Prostate gland (tissue), 2 donors: ENCODE results near the gene BNIP3. TPM values are rescaled to one million over a fixed set of nuclear protein-coding genes. Genes with fewer than 3 reads are reported as not detected.

ENCODE experiments used
- DNase-seq: peaks from one replicate; pipeline ENCODE4 v3.0.0-alpha.2; 2019; ENCODE audit warnings: low spot score
- H3K27ac ChIP-seq, 2 donors: fragments of 200-600 bp; sonication (generic); 2 replicates each; pipeline ENCODE4 v1.5.1; 2017 to 2019
- H3K27me3 ChIP-seq: fragments of 200-600 bp; sonication (generic); replicated peaks from 2 replicates; pipeline ENCODE4 v1.5.1; 2019; ENCODE audit not compliant: insufficient read depth
- H3K36me3 ChIP-seq, 2 donors: fragments of 200-600 bp; sonication (generic); 1 replicate in 1 of 2; 2 replicates in 1 of 2; pipeline versions ENCODE4 v1.5.1 to v1.8.1; 2017 to 2019
- H3K4me1 ChIP-seq: fragments of 200-600 bp; sonication (generic); replicated peaks from 2 replicates; pipeline ENCODE4 v1.5.1; 2019
- H3K4me3 ChIP-seq, 2 donors: fragments of 200-600 bp; sonication (generic); 2 replicates each; pipeline ENCODE4 v1.5.1; 2017 to 2019
- H3K9me3 ChIP-seq: fragments of 200-600 bp; sonication (generic); 2 replicates; pipeline ENCODE4 v1.5.1; 2017
- CTCF ChIP-seq, 4 experiments: fragments of 200-600 bp in 2 of 4; fragments of 450-650 bp in 2 of 4; sonication (generic) in 2 of 4; IDR thresholded peaks; 1 replicate in 3 of 4; 2 replicates in 1 of 4; pipeline ENCODE4 v1.5.1; 2016 to 2019; ENCODE audit warnings: antibody characterized with exemption in 4 of 4, mild to moderate bottlenecking in 2 of 4, moderate library complexity in 2 of 4
- POLR2A ChIP-seq: fragments of 450-650 bp; IDR thresholded peaks from one replicate; pipeline ENCODE4 v1.6.1; 2016; ENCODE audit warnings: antibody characterized with exemption, mild to moderate bottlenecking
- POLR2AphosphoS5 ChIP-seq: sonication (generic); formaldehyde crosslinking; IDR thresholded peaks from one replicate; pipeline ENCODE4 v1.6.1; 2017; ENCODE audit warnings: antibody characterized with exemption
- WGBS: methylation state at CpG from one replicate; pipeline ENCODE4 v1.1.5; 2018; 5-methylcytosine and 5-hydroxymethylcytosine counted together
- intact Hi-C: fragments of 100-400 bp; cut with DNase I; formaldehyde crosslinking; loops from one replicate; pipeline ENCODE4 v1.14.2; 2022
- total RNA-seq, 2 donors: library from RNA; depleted of rRNA; stranded (reverse); fragments of >200 nt; gene quantifications; one replicate each; pipeline ENCODE4 v1.1.0, GENCODE V29; 2016

BNIP3 gene
- total RNA-seq, 2 donors from 2014 or later: 148 to 325 TPM

DNA sequence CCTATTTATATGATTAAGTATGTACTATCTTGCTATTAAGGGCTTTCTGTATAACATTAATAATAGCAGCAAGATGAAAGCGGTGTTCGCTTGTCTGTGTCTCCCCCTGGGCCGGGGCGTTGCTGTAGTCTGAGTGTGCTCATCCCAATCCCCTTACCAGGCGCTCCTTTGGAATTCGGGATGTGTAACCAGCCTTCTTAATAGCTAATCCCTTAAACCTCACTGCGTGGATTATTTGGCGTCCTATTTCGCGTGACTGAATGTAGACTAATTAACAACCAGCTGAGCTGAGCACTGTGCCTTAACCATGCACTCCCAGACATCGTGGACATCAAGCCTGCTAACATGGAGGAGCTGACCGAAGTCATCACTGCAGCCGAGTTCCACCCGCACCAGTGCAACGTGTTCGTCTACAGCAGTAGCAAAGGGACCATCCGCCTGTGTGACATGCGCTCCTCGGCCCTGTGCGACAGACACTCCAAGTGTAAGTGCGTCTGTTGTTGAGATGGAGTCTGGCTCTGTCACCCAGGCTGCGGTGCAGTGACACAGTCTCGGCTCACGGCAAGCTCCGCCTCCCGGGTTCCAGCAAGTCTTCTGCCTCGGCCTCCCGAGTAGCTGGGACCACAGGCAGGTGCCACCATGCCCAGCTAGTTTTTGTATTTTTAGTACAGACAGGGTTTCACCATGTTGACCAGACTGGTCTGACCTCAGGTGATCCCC is 36.6 kb downstream of the BNIP3 start:
- H3K27me3 ChIP-seq: no peaks in the 10 kb centered on the region
- H3K9me3 ChIP-seq: no peaks in the 10 kb centered on the region
- WGBS: 95% methylated on average over 28 of the region's 28 CpGs
- H3K36me3 ChIP-seq: peaks cover 0 to 12% of the 10 kb centered on the region in 2 donors
- H3K27ac ChIP-seq: no peak overlapping the region
- no peak for DNase-seq
- no peak for TF ChIP-seq POLR2AphosphoS5
- TF ChIP-seq POLR2A: no peak
- TF ChIP-seq CTCF (IDR thresholded peaks at IDR 0.05): no peak
- H3K4me1 ChIP-seq: no peaks in the 10 kb centered on the region
- intact Hi-C loops: no loop called here
- no peak overlapping the region for H3K4me3 ChIP-seq

DNA sequence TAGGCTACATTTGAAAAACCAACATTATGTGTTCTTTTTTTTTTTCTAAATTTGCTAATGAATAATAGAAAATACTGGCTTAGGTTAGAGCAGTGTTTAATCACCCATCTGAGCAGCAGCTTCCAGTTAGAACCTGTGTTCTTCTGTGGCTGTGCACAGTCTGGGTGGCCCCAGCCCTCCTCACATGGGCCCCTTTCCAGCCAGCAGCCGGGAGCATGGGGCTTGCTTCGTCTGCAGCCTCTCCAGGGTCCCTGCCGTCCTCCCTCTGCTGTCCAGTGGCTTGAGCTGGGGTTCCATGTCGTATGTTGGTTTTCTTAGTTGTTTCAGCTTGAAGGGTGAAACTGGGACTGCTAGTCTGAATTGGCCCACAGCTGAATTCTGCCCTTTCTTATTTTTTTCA is 37.3 kb downstream of the BNIP3 start:
- Histone ChIP-seq H3K4me1 (no peaks in the 10 kb centered on the region), H3K27ac (no peak overlapping the region), H3K27me3 (no peaks in the 10 kb centered on the region), H3K4me3 (no peak overlapping the region), H3K9me3 (no peaks in the 10 kb centered on the region), H3K36me3 (peaks cover 0 to 11% of the 10 kb centered on the region in 2 donors)
- no peak for TF ChIP-seq POLR2A
- no peak for TF ChIP-seq POLR2AphosphoS5
- no peak for TF ChIP-seq CTCF (IDR thresholded peaks at IDR 0.05)
- DNase-seq: no peak
- WGBS: 76% methylated on average over 4 of the region's 4 CpGs
- intact Hi-C loops: no loop called here

DNA sequence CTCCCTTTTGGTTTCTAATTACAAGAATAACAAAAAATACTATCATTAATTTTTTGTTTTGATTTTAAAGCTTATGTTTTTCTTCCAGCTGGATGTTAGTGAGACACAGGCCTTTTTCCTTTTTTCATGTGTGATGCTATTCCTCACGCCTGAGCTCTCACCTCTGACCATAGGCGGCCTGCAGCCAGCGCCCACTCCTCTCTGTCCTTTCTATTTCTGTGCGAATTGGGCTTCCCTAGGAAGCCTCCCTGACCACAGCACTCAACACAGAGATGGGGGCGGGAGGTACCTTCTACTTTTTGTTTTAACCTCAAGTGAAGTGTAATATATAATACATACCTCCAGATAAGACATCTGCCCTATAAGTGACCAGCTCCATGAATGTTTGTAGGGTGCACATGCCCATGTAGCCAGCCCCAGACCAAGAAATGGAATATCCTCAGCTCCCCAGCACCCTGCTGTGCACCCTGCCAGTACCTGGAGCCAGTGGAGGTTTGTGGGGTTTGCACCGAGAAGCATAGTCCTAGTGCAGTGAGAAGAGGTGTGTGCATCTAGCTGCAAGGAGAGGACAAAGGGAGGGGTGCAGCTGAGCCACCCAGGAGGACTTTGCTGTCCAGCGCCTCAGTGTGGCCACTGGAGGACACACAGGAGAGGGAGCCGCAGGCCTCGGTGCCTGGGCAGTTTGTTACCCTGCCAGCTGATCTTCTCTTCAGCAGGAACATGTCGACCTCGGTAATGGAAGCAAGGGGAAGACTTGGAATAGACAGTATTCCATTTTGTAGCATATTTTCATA is 38.5 kb downstream of the BNIP3 start:
- TF ChIP-seq CTCF (IDR thresholded peaks at IDR 0.05) (peak in 3 of 4 experiments; percentile 43 to 50 (median 48)), POLR2A (no peak), POLR2AphosphoS5 (peak; percentile 25)
- Histone ChIP-seq H3K27ac (no peak overlapping the region), H3K9me3 (no peaks in the 10 kb centered on the region), H3K4me1 (no peaks in the 10 kb centered on the region), H3K4me3 (no peak overlapping the region), H3K36me3 (no peaks in the 10 kb centered on the region), H3K27me3 (no peaks in the 10 kb centered on the region)
- intact Hi-C loops: no loop called here
- DNase-seq: no peak
- 67% methylated on average over 11 of the region's 11 CpGs for WGBS

DNA sequence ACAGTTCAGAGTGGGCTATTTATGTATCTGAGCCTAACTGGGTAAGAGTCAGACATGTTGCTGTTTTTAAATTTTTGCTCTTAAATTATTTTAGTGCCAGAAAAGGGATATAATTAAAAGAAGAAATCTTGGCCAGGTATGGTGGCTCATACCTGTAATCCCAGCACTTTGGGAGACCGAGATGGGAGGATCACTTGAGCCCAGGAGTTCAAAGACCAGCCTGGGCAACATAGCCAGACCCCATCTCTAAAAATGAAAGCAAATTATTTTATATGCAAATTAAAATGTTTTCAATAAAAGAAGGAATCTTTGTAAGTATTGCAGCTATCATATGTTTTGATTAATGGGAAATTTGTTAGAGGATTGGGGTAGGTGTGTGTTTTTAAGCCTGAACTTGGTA is 39.3 kb downstream of the BNIP3 start:
- no peaks in the 10 kb centered on the region for H3K9me3 ChIP-seq
- no peaks in the 10 kb centered on the region for H3K27me3 ChIP-seq
- no peaks in the 10 kb centered on the region for H3K4me1 ChIP-seq
- H3K4me3 ChIP-seq: no peak overlapping the region
- no peaks in the 10 kb centered on the region for H3K36me3 ChIP-seq
- no peak overlapping the region for H3K27ac ChIP-seq
- intact Hi-C loops: no loop called here
- WGBS: 100% methylated on average over 1 of the region's 1 CpG
- no peak for DNase-seq
- TF ChIP-seq CTCF (IDR thresholded peaks at IDR 0.05) (no peak), POLR2AphosphoS5 (no peak), POLR2A (no peak)
